PC-9 (cell line): ENCODE measurements around the gene NOL9. TPM values are rescaled to one million over a fixed set of nuclear protein-coding genes. Genes with fewer than 3 reads are reported as not detected.

Experiments
- BruUV-seq: library from RNA; stranded (reverse); fragments of 400-500 nt; replicated peaks from 2 replicates; lab custom pipeline; 2021; lab: Mats Ljungman, UMichigan
- CTCF ChIA-PET: fragments of 300-600 bp; sonication (Branson Sonifier 250); formaldehyde crosslinking; loops from one replicate; lab custom pipeline; 2022; ENCODE audit warnings: antibody characterized with exemption; lab: Charles Lee
- POLR2A ChIA-PET: fragments of 300-600 bp; sonication (Branson Sonifier 250); formaldehyde crosslinking; loops from one replicate; lab custom pipeline; 2022; ENCODE audit warnings: antibody characterized with exemption; ENCODE audit not compliant: unreplicated experiment; lab: Charles Lee
- DNase-seq, 2 experiments: peaks; one replicate each; pipeline versions ENCODE4 v3.0.0 to v3.0.0-alpha.2; 2015 to 2022; ENCODE audit warnings: mixed read lengths in 1 of 2
- H2AFZ ChIP-seq: fragments of 200-600 bp; sonication (generic); 2 replicates; pipeline ENCODE4 v1.8.1; 2017; ENCODE audit warnings: antibody characterized with exemption
- H3F3A ChIP-seq: fragments of 200-600 bp; sonication (generic); 2 replicates; pipeline ENCODE4 v1.8.1; 2017; ENCODE audit warnings: antibody characterized with exemption, mild to moderate bottlenecking, low read depth; ENCODE audit not compliant: insufficient read depth
- H3K27ac ChIP-seq: fragments of 200-600 bp; sonication (generic); 2 replicates; pipeline ENCODE4 v1.6.1; 2016; ENCODE audit warnings: mixed run types
- H3K27me3 ChIP-seq: fragments of 200-600 bp; sonication (generic); 2 replicates; pipeline ENCODE4 v1.6.1; 2016; ENCODE audit warnings: low read depth, mixed run types; ENCODE audit not compliant: insufficient read depth
- H3K36me3 ChIP-seq: fragments of 200-600 bp; sonication (generic); 2 replicates; pipeline ENCODE4 v1.6.1; 2016; ENCODE audit warnings: low read depth, mixed run types
- H3K4me1 ChIP-seq: fragments of 200-600 bp; sonication (generic); replicated peaks from 2 replicates; pipeline ENCODE4 v1.6.1; 2016; ENCODE audit warnings: mixed run types; ENCODE audit not compliant: insufficient read depth
- H3K4me2 ChIP-seq: fragments of 200-600 bp; sonication (generic); 2 replicates; pipeline ENCODE4 v1.6.1; 2017; ENCODE audit warnings: mixed run types
- H3K4me3 ChIP-seq: fragments of 200-600 bp; sonication (generic); 2 replicates; pipeline ENCODE4 v1.6.1; 2016; ENCODE audit warnings: mixed run types
- H3K79me2 ChIP-seq: fragments of 200-600 bp; sonication (generic); 2 replicates; pipeline ENCODE4 v1.6.1; 2017; ENCODE audit warnings: low read depth, mixed run types
- H3K9me2 ChIP-seq: fragments of 200-600 bp; sonication (generic); 2 replicates; pipeline ENCODE4 v1.8.1; 2017; ENCODE audit warnings: mild to moderate bottlenecking; ENCODE audit not compliant: insufficient read depth
- H3K9me3 ChIP-seq: fragments of 200-600 bp; sonication (generic); 2 replicates; pipeline ENCODE4 v1.8.1; 2016; ENCODE audit warnings: low read depth; ENCODE audit not compliant: insufficient read depth
- H4K20me1 ChIP-seq: fragments of 200-600 bp; sonication (generic); 2 replicates; pipeline ENCODE4 v1.8.1; 2017; ENCODE audit not compliant: insufficient read depth
- CTCF ChIP-seq: fragments of 200-600 bp; sonication (generic); conservative IDR thresholded peaks from 2 replicates; pipeline ENCODE4 v1.6.1; 2017; ENCODE audit warnings: mixed run types, antibody characterized with exemption, mild to moderate bottlenecking, moderate library complexity
- EZH2 ChIP-seq: fragments of 200-600 bp; sonication (generic); IDR thresholded peaks from 2 replicates; pipeline ENCODE4 v1.8.0; 2017; ENCODE audit warnings: antibody characterized with exemption, low read depth
- intact Hi-C: fragments of 100-400 bp; cut with micrococcal nuclease; formaldehyde crosslinking; loops from one replicate; pipeline ENCODE4 v1.10.0; 2022; ENCODE audit not compliant: unreplicated experiment
- total RNA-seq: library from RNA; stranded (reverse); gene quantifications from 2 replicates; pipeline ENCODE4 v1.2.3, GENCODE V29; 2021

Gene NOL9
- total RNA-seq, 1 experiment from 2014 or later = 28.4 TPM

- peaks cover 5% of the 10 kb centered on the region; the same call in 1 of the 2 replicates for H3K4me1 ChIP-seq
- no peaks in the 10 kb centered on the region for H3K36me3 ChIP-seq
- no peaks in the 10 kb centered on the region; the same call in 1 of the 2 replicates for H3F3A ChIP-seq
- no peak overlapping the region for H3K4me3 ChIP-seq
- no peak overlapping the region for H3K27ac ChIP-seq
- no peaks in the 10 kb centered on the region for H4K20me1 ChIP-seq
- intact Hi-C loops = loop anchor here (2.0 kb wide), 1 partner anchor 24 kb away; no protein-coding TSS in a partner anchor
- H2AFZ ChIP-seq = no peak overlapping the region
- TF ChIP-seq CTCF (no peak), EZH2 (no peak)
- ChIA-PET POLR2A (no interaction called here), CTCF (interaction anchor here (1.3 kb wide), 1 partner anchor 10 kb away, joined by 4 read pairs; no protein-coding TSS in a partner anchor)
- H3K27me3 ChIP-seq = no peaks in the 10 kb centered on the region
- no peak overlapping the region for H3K4me2 ChIP-seq
- H3K9me3 ChIP-seq = no peaks in the 10 kb centered on the region
- no peaks in the 10 kb centered on the region for H3K9me2 ChIP-seq
- BruUV-seq = no TSS peak
- DNase-seq = no peak
- no peaks in the 10 kb centered on the region for H3K79me2 ChIP-seq
Observed at GRCh38 chr1:6512245-6512907, 41.9 kb downstream of the NOL9 start.

GRCh38 chr1:6511561-6512244 lies 42.6 kb downstream of the NOL9 start:
- Histone ChIP-seq H2AFZ (no peak overlapping the region), H3K4me3 (no peak overlapping the region), H3K4me1 (peaks cover 5% of the 10 kb centered on the region; the same call in 1 of the 2 replicates), H3K9me3 (no peaks in the 10 kb centered on the region), H3K27ac (no peak overlapping the region), H3F3A (no peaks in the 10 kb centered on the region; the same call in 1 of the 2 replicates), H3K79me2 (no peaks in the 10 kb centered on the region), H3K27me3 (no peaks in the 10 kb centered on the region), H3K4me2 (no peak overlapping the region), H3K36me3 (no peaks in the 10 kb centered on the region), H4K20me1 (no peaks in the 10 kb centered on the region), H3K9me2 (no peaks in the 10 kb centered on the region)
- BruUV-seq = no TSS peak
- POLR2A ChIA-PET = no interaction called here
- intact Hi-C loops = loop anchor here (2.0 kb wide), 1 partner anchor 23 kb away; no protein-coding TSS in a partner anchor
- no peak for TF ChIP-seq EZH2
- no peak for TF ChIP-seq CTCF
- no peak for DNase-seq
- CTCF ChIA-PET = no interaction called here

- ChIA-PET CTCF (no interaction called here), POLR2A (no interaction called here)
- BruUV-seq = no TSS peak
- H2AFZ ChIP-seq = no peak overlapping the region
- H3K4me2 ChIP-seq = no peak overlapping the region
- no peaks in the 10 kb centered on the region for H3K27me3 ChIP-seq
- no peaks in the 10 kb centered on the region for H3K9me3 ChIP-seq
- H3K4me3 ChIP-seq = no peak overlapping the region
- H3K36me3 ChIP-seq = no peaks in the 10 kb centered on the region
- intact Hi-C loops = no loop called here
- no peaks in the 10 kb centered on the region for H3K9me2 ChIP-seq
- no peak for DNase-seq
- TF ChIP-seq EZH2 (no peak), CTCF (no peak)
- H4K20me1 ChIP-seq = no peaks in the 10 kb centered on the region
- no peaks in the 10 kb centered on the region; the same call in 1 of the 2 replicates for H3F3A ChIP-seq
- H3K4me1 ChIP-seq = peaks cover 5% of the 10 kb centered on the region; the same call in 1 of the 2 replicates
- no peak overlapping the region for H3K27ac ChIP-seq
- H3K79me2 ChIP-seq = no peaks in the 10 kb centered on the region
Observed at GRCh38 chr1:6511056-6511455, 43.3 kb downstream of the NOL9 start.
